Neural progenitor cell (in vitro differentiated cells): ENCODE results near the gene TRIM14. TPM values are rescaled to one million over a fixed set of nuclear protein-coding genes. Genes with fewer than 3 reads are reported as not detected.

Source experiments
- DNase-seq: peaks from one replicate; pipeline ENCODE4 v3.0.0-alpha.2; 2016; ENCODE audit warnings: low spot score
- H2AFZ ChIP-seq: fragments of 200-600 bp; sonication (generic); replicated peaks from 2 replicates; pipeline ENCODE4 v1.6.1; 2016; ENCODE audit warnings: antibody characterized with exemption
- H3F3A ChIP-seq: fragments of 200-600 bp; sonication (generic); 2 replicates; pipeline ENCODE4 v1.6.1; 2016; ENCODE audit warnings: antibody characterized with exemption, low read depth
- H3K27ac ChIP-seq: fragments of 200-600 bp; sonication (generic); 2 replicates; pipeline ENCODE4 v1.5.1; 2016; ENCODE audit warnings: mild to moderate bottlenecking
- H3K27me3 ChIP-seq: fragments of 200-600 bp; sonication (generic); 2 replicates; pipeline ENCODE4 v1.6.1; 2016; ENCODE audit warnings: mild to moderate bottlenecking, moderate library complexity
- H3K36me3 ChIP-seq: fragments of 200-600 bp; sonication (generic); 2 replicates; pipeline ENCODE4 v1.5.1; 2016
- H3K4me1 ChIP-seq: fragments of 200-600 bp; sonication (generic); 2 replicates; pipeline ENCODE4 v1.6.1; 2016; ENCODE audit warnings: mixed run types
- H3K4me2 ChIP-seq: fragments of 200-600 bp; sonication (generic); 2 replicates; pipeline ENCODE4 v1.6.1; 2016
- H3K4me3 ChIP-seq: fragments of 200-600 bp; sonication (generic); 2 replicates; pipeline ENCODE4 v1.5.1; 2016
- H3K79me2 ChIP-seq: fragments of 200-600 bp; sonication (generic); 2 replicates; pipeline ENCODE4 v1.6.1; 2016; ENCODE audit warnings: low read depth
- H3K9ac ChIP-seq: fragments of 200-600 bp; sonication (generic); 2 replicates; pipeline ENCODE4 v1.6.1; 2016
- H3K9me3 ChIP-seq: fragments of 200-600 bp; sonication (generic); 2 replicates; pipeline ENCODE4 v1.5.1; 2016; ENCODE audit warnings: low read depth
- H4K20me1 ChIP-seq: fragments of 200-600 bp; sonication (generic); 2 replicates; pipeline ENCODE4 v1.6.1; 2016; ENCODE audit warnings: low read depth
- H3K27ac Mint-ChIP-seq: 3 replicates; pipeline ENCODE4 v1.8.0; 2021; ENCODE audit warnings: mixed read lengths
- H3K27me3 Mint-ChIP-seq: 2 replicates; pipeline ENCODE4 v1.8.0; 2022; ENCODE audit warnings: low read depth, mild to moderate bottlenecking, inconsistent platforms, moderate library complexity, mixed read lengths; ENCODE audit not compliant: insufficient read depth
- H3K36me3 Mint-ChIP-seq: 3 replicates; pipeline ENCODE4 v1.8.0; 2021; ENCODE audit warnings: mixed read lengths
- H3K4me1 Mint-ChIP-seq: 3 replicates; pipeline ENCODE4 v1.8.0; 2021; ENCODE audit warnings: mixed read lengths
- H3K4me3 Mint-ChIP-seq: 3 replicates; pipeline ENCODE4 v1.8.0; 2021; ENCODE audit warnings: mild to moderate bottlenecking, moderate library complexity, mixed read lengths
- H3K9me3 Mint-ChIP-seq: 3 replicates; pipeline ENCODE4 v1.8.0; 2020; ENCODE audit warnings: mixed read lengths
- EZH2 ChIP-seq: fragments of 200-600 bp; sonication (generic); IDR thresholded peaks from 2 replicates; pipeline ENCODE4 v1.6.1; 2017; ENCODE audit warnings: antibody characterized with exemption, mild to moderate bottlenecking, moderate library complexity
- EZH2phosphoT487 ChIP-seq: fragments of 200-600 bp; sonication (generic); IDR thresholded peaks from 2 replicates; pipeline ENCODE4 v1.6.1; 2017; ENCODE audit warnings: antibody characterized with exemption
- total RNA-seq: library from RNA; depleted of rRNA; stranded (reverse); fragments of >200 nt; gene quantifications from 2 replicates; pipeline ENCODE4 v1.2.3, GENCODE V29; 2015; ENCODE audit warnings: low replicate concordance
- TF ChIP-seq, protein P1 (sequence below): fragments of 200-600 bp; sonication (generic); IDR thresholded peaks from 2 replicates; pipeline ENCODE4 v1.5.1; 2017; ENCODE audit warnings: antibody characterized with exemption, mild to moderate bottlenecking

TRIM14 gene
- total RNA-seq, 1 donor from 2014 or later: 0.17 TPM

DNA sequence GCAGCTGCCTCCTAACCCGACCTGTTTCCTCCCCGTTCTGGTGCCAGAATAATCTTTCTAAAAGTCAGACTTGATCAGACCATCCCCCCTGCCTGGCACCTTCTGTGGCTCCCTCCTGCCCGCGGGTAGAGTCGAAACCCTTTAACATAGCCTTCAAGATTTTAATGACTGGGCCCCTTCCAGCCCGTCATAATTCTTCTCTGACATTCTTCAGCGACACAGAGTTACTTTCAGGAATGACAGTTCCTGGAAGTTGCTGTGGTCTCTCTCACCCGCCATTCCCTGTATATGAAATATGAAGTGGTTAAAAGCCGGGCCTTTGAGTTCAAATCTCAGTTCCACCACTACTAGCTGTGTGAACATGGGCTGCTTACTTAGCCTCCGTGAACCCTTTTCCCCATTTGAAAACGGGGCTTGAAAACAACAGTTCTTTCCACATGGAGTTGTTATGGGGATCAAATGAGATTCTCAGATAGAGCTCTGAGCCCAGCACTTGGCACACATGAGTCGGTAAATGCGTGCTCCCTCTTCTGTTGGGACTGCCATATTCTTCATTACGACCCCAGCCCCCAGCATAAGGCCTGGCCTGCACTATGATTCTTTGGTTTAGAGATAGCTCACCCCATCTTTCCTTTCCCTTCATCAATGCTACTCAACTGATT is 61.8 kb downstream of the TRIM14 start:
- no peak overlapping the region for H3K27ac ChIP-seq
- no peaks in the 10 kb centered on the region for H3F3A ChIP-seq
- Mint-ChIP-seq H3K27ac (peak overlapping the region; percentile 75), H3K4me1 (peaks cover 11% of the 10 kb centered on the region), H3K27me3 (peaks cover 6% of the 10 kb centered on the region), H3K36me3 (peaks cover 2% of the 10 kb centered on the region), H3K4me3 (peak overlapping the region; percentile 97), H3K9me3 (no peaks in the 10 kb centered on the region)
- H3K4me3 ChIP-seq: peak overlapping the region; percentile 63
- H3K4me2 ChIP-seq: peak overlapping the region; percentile 84
- no peak overlapping the region for H3K9ac ChIP-seq
- H3K36me3 ChIP-seq: no peaks in the 10 kb centered on the region
- peak overlapping the region; percentile 91 for H2AFZ ChIP-seq
- peak; percentile 45 for TF ChIP-seq EZH2phosphoT487
- TF ChIP-seq EZH2: peak; percentile 39
- TF ChIP-seq, protein P1, sequence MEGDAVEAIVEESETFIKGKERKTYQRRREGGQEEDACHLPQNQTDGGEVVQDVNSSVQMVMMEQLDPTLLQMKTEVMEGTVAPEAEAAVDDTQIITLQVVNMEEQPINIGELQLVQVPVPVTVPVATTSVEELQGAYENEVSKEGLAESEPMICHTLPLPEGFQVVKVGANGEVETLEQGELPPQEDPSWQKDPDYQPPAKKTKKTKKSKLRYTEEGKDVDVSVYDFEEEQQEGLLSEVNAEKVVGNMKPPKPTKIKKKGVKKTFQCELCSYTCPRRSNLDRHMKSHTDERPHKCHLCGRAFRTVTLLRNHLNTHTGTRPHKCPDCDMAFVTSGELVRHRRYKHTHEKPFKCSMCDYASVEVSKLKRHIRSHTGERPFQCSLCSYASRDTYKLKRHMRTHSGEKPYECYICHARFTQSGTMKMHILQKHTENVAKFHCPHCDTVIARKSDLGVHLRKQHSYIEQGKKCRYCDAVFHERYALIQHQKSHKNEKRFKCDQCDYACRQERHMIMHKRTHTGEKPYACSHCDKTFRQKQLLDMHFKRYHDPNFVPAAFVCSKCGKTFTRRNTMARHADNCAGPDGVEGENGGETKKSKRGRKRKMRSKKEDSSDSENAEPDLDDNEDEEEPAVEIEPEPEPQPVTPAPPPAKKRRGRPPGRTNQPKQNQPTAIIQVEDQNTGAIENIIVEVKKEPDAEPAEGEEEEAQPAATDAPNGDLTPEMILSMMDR: no peak
- no peaks in the 10 kb centered on the region for H3K9me3 ChIP-seq
- H3K4me1 ChIP-seq: no peaks in the 10 kb centered on the region
- DNase-seq: peak; percentile 4
- H4K20me1 ChIP-seq: no peaks in the 10 kb centered on the region
- H3K79me2 ChIP-seq: no peaks in the 10 kb centered on the region
- peaks cover 35% of the 10 kb centered on the region for H3K27me3 ChIP-seq

DNA sequence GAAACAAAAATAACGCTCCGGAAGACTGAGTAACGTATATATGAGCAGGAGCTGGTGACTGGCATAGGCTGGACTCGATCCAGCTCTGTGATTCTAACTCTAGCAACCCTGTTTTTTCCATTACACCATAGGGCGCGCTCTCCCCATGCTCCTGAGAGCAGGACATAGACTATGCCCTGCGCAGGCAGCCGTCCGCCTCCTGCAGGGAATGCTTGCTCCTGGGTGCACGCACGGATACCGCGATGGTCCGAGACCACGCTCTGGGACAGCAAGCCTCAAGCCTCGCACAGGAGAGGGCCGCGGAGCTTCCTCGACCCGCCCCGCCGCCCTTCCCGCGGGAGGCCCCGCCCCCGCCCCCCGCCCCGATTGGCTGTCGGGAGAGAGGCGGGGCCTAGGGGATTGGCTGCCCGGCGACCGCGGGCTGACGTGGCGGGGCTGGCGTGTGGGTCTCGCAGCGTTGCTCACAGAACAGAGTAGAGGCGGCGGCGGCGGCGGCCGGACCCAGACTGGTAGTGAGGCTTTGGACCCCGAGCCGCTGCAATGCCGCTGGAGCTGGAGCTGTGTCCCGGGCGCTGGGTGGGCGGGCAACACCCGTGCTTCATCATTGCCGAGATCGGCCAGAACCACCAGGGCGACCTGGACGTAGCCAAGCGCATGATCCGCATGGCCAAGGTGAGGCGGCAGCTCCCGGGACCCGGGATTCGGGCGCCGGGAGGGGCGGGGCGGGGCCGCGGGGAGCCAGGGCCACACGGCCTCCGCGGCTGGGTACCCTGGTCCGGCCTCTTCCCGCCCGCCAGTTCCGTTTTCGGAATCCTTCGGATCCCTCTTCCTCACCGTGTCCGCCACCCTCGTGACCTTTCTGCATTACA is 62.5 kb downstream of the TRIM14 start, which contains the start of gene NANS:
TSS of gene NANS (plus strand) at position 464 of the 869 bp plus-strand sequence. CDS start at position 541, 77 bp downstream.
- Histone ChIP-seq H3K27me3 (peaks cover 35% of the 10 kb centered on the region), H3K27ac (no peak within 1 kb of the TSS), H4K20me1 (no peaks in the 10 kb centered on the region), H3K4me3 (peak within 1 kb of the TSS; percentile 63), H3K4me1 (no peaks in the 10 kb centered on the region), H3K9ac (no peak within 1 kb of the TSS), H3K9me3 (no peaks in the 10 kb centered on the region), H3K36me3 (no peaks in the 10 kb centered on the region), H3K4me2 (peak within 1 kb of the TSS; percentile 84), H3F3A (no peaks in the 10 kb centered on the region), H2AFZ (peak within 1 kb of the TSS; percentile 97), H3K79me2 (no peaks in the 10 kb centered on the region)
- H3K9me3 Mint-ChIP-seq: no peaks in the 10 kb centered on the region
- peaks cover 11% of the 10 kb centered on the region for H3K4me1 Mint-ChIP-seq
- TF ChIP-seq, protein P1: no peak
- TF ChIP-seq EZH2 (no peak), EZH2phosphoT487 (no peak)
- peaks cover 2% of the 10 kb centered on the region for H3K36me3 Mint-ChIP-seq
- peak within 1 kb of the TSS; percentile 97 for H3K4me3 Mint-ChIP-seq
- H3K27me3 Mint-ChIP-seq: peaks cover 6% of the 10 kb centered on the region
- DNase-seq: peak; percentile 96
- H3K27ac Mint-ChIP-seq: peak within 1 kb of the TSS; percentile 75

DNA sequence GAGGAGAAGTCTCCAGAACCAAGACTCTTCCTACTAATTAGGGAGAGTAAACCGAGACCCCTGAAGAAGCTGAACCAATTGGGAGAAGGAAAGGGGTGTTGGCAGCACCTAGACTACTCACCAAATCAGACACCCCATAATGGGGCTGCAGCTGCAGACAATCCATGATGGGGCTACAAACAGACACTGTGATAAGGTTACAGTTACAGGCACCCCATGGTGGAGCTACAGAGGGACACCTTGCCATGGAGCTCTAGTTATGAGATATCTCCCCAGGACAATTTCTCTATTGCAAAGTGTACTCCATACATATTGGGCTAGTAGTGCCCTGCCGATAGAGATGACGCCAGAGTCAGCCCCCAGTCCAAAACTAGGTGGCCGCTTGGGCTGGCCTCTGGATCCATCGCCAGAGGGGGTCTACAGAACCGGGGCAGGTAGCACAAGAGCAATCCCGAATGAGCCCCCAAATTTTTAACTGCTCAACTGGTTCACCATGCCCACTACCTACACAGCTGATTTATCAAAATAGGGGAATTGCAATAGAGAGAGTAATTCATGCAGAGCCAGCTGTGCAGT is 64.6 kb downstream of the TRIM14 start:
- peak overlapping the region; percentile 24 for H3K4me3 Mint-ChIP-seq
- Histone ChIP-seq H4K20me1 (no peaks in the 10 kb centered on the region), H3K4me2 (no peak overlapping the region), H3K4me3 (no peak overlapping the region), H3K9me3 (no peaks in the 10 kb centered on the region), H3F3A (no peaks in the 10 kb centered on the region), H3K36me3 (no peaks in the 10 kb centered on the region), H3K79me2 (no peaks in the 10 kb centered on the region), H3K27me3 (peaks cover 35% of the 10 kb centered on the region), H3K4me1 (no peaks in the 10 kb centered on the region), H3K27ac (no peak overlapping the region), H3K9ac (no peak overlapping the region), H2AFZ (no peak overlapping the region)
- H3K9me3 Mint-ChIP-seq: no peaks in the 10 kb centered on the region
- H3K36me3 Mint-ChIP-seq: no peaks in the 10 kb centered on the region
- DNase-seq: no peak
- TF ChIP-seq EZH2phosphoT487: no peak
- no peak for TF ChIP-seq EZH2
- TF ChIP-seq, protein P1: no peak
- H3K4me1 Mint-ChIP-seq: peaks cover 11% of the 10 kb centered on the region
- H3K27me3 Mint-ChIP-seq: peaks cover 6% of the 10 kb centered on the region
- no peak overlapping the region for H3K27ac Mint-ChIP-seq
